Stimulated activated CD8-positive, alpha-beta memory T cell treated with anti-CD3 and anti-CD28 coated beads, Interleukin-7, amount 100 ng/mL, for 1 hour (primary cell): ENCODE results near the gene SLC22A7.
"Not testable (repeated sequence)": the region's sequence is repeated elsewhere in the genome, so short reads cannot be mapped to it uniquely, and the experiment has no call there.

ENCODE experiments used
- DNase-seq, 2 donors: peaks; one replicate each; pipeline ENCODE4 v3.0.0-alpha.2; 2020; ENCODE audit warnings: low read depth in 2 of 2

SLC22A7 gene

GRCh38 chr6:43302126-43302525 lies 4.1 kb downstream of the SLC22A7 start:
- DNase-seq = no peak

DNA sequence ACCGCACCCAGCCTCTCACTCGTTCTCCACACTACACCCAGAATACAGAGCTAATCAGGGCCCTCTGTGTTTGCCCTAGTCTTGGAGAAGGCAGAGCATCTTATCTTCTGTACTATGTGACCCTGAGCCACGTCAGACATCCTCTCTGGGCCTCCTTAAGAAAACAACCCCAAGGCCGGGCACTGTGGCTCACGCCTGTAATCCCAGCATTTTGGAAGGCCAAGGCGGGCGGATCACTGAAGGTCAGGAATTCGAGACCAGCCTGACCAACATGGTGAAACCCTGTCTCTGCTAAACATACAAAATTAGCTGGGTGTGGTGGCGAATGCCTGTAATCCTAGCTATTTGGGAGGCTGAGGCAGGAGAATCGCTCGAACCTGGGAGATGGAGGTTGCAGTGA lies 4.9 kb downstream of the SLC22A7 start:
- not testable (repeated sequence) for DNase-seq

DNA sequence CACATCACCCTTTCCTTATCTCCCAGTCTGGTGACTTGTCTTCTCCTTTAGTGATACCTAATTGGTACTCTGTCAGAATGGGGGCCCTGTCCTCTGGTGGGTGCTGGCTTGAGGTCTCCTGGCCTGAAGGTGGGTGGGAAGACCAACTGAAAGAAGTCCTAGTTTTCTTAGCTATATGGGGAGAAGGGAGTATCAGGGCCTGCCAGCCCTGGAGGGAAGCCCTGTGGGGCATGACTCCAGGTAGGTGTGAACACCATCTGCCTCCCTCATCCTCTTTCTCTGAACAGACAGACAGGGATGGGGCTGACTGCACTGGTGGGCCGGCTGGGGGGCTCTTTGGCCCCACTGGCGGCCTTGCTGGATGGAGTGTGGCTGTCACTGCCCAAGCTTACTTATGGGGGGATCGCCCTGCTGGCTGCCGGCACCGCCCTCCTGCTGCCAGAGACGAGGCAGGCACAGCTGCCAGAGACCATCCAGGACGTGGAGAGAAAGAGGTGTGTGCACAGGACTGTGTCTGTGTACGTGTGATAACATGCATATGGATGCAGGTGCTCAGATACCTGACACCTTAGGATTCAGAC lies 5.8 kb downstream of the SLC22A7 start:
- no peak for DNase-seq

GRCh38 chr6:43304361-43304760 lies 6.3 kb downstream of the SLC22A7 start:
- no peak for DNase-seq

- DNase-seq = no peak
Measured at GRCh38 chr6:43304882-43305281, 6.8 kb downstream of the SLC22A7 start.

DNA sequence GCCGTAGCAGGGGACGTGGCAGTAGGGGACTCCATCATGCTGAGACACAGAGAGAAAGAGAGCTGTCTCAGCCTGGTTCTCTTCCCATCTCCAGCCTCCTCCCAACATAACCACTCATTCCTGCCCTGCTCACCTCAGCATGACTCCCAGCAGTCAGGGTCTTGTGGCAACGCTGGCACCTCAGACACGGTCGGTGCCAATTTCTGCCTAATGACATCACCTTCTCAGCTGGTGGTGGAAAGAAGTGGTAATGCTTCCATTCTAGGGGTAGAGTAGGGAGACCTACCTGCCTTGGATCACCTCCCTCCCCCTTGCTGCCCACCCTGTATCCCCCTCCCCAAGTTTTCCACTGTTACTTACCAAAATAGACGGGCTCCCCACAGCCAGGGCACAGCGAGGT lies 8.0 kb downstream of the SLC22A7 start:
- DNase-seq = no peak

DNA sequence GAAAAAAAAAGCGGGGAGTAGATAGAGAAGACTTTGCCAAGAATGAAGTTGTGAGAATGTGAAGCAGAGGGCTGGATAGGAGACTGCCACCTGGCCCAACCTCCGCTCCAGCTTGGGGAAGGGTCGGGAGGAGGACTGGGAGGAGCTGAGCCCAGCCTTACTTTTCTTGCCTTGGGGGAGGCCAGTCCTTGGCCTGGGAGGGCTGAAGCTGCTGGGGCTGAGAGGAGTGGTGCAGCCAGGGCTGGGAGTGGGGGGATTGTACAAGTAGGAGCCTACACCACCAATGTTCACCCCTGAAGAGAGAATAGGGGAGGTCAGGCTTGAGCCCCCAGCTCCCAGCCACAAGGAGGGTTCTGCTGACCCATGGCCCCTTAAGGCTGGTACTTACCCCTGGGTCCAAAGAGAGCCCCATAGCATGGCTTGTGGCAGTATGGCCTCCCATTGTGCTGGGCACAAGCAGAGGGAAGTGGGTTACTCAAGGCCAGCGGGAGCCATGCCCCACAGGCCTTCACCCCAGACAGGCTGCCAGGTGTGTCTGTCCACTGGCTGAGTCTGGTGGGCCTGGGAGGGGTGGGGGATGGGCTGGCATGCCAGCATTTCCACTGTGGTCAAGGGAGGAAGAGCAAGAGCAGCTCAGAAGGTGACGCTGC lies 9.5 kb downstream of the SLC22A7 start:
- no peak for DNase-seq

DNA sequence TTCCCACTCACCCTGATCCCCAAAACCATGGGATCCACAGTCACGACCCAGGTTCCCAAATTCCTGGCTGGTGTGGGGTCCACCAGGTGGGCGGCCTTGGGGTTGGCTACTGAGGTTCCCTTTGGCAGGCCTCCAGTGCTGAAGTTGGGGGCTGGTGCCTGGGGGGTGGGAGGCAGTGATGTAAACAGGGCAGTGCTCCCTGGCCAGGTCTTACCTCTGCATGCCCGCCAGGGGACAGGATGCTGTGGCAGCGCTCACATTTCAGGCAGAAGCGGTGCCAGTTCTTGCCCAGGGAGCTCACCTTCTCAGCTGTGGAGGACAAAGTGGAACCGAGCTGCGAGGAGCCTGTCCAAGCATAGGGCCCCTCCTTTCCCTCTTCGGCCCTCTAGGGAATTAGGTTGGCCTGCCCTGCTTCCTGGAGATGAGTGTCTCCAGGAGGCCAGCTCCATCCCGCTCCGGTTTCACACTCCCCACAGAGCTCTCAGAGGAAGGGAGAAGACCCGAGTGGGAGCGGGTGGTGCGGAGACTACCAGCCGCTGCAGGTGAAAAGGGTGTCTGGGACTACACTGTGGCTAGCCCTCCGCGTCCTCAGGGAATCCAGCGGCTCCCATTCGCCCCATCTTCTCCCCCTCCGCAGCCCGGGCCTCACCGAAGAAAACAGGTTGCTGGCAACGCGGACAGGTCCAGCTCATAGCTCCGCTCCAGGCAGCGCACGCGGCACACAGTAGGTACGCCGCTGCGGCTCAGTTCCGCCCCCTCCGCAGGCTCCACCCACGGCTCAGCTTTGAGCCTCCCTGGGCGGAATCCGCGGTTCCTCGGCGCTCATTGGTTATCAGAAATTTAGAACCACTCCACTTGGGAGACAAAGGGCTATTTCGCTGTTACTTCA lies 10.3 kb downstream of the SLC22A7 start, which contains the start of gene CRIP3:
CRIP3 (minus strand) TSS at position 726 of the 889 bp plus-strand sequence; CDS start at position 692, 34 bp downstream.
- DNase-seq = peak; percentile 5 to 21

GRCh38 chr6:43308990-43309477 lies 11.0 kb downstream of the SLC22A7 start:
- no peak for DNase-seq

DNA sequence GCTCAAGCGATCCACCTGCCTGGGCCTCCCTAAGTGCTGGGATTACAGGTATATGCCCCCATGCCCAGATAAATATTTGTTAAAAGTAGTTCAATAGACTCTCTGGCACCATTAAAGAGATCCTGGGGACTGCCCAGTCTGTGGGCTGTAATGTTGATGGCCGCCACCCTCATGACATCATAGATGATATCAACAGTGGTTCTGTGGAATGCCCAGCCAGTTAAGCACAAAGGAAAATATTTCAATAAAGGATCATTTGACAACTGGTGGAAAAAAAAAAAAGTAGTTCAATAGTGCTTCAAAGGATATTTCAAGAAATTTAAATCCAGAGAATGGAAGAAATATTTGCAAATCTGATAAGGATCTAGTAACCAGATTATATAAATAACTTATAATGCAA lies 12.1 kb downstream of the SLC22A7 start:
- no peak for DNase-seq

DNA sequence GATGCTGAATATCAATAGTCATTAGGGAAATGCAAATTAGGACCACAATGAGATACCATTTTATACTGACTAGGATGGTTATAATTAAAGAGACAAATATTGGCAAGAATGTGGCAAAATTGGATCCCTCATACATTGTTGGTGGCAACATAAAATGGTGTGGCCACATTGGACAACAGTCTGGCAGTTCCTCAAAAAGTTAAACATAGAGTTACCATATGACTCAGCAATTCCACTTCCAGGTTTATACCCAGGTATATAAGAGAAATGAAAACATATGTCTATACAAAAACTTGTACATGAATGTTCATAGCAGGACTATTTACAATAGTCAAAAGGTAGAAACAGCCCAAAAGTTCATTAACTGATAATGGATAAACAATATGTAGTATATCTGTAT lies 12.6 kb downstream of the SLC22A7 start:
- DNase-seq = no peak

GRCh38 chr6:43311666-43312065 lies 13.6 kb downstream of the SLC22A7 start:
- DNase-seq = no peak

GRCh38 chr6:43313813-43314212 lies 15.8 kb downstream of the SLC22A7 start:
- DNase-seq = no peak

GRCh38 chr6:43318011-43318410 lies 20.0 kb downstream of the SLC22A7 start:
- no peak for DNase-seq

DNA sequence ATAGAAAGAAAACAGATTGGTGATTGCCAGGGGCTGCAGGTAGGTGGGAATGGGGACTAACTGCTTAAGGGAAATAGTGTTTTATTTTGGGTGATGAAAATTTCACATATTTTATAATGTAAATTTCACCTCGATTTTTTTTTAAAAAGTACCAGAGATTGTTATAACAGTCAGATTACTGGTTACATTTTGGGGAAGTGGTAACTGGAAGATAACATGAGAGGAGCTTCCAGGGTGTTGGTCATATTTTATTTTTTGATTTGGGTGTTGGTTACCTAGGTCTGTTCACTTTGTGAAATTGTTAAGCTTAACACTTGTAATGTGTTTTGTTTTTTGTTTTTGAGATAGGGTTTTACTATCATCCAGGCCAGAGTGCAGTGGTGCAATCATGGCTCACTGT lies 27.8 kb downstream of the SLC22A7 start:
- DNase-seq = no peak

DNA sequence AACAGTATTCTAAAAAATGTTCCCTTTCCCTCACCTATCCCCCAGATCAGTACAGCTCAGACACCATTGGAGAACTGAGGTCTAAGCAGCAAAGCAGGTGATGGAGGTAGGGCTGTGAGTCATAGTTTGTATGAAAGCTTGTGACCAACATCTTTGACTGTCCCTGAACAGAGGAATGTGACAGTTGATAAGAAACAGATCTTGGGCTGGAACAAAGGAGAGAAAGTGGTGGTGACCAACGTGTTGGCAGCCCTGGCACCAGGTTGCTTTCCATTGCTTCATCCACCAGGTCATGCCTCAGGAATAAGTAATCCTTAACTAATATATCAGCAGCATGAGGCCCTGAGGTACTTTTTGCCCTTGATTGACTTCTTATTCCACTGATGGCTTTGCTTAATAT lies 30.5 kb downstream of the SLC22A7 start:
- DNase-seq = no peak

- no peak for DNase-seq
Measured at GRCh38 chr6:43331470-43331869, 33.4 kb downstream of the SLC22A7 start.

DNA sequence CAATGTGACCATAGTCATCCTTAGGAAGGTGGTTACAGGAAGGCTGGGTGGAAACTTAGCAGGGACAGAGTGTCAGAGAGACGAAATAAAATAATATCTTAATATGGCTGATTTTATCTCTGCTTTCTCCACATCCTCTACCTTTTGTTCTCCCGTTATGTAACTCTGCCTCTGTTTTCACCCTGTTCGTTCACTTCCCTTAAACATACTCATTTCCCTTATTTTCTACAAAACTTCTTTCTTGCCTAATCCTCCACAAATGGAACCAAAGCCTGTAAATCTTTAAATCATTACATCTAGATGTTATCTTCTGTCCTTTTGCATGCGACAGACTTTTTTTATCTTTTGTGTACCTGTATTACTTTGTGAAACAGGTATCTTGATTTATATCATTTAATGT lies 33.8 kb downstream of the SLC22A7 start:
- no peak for DNase-seq

DNA sequence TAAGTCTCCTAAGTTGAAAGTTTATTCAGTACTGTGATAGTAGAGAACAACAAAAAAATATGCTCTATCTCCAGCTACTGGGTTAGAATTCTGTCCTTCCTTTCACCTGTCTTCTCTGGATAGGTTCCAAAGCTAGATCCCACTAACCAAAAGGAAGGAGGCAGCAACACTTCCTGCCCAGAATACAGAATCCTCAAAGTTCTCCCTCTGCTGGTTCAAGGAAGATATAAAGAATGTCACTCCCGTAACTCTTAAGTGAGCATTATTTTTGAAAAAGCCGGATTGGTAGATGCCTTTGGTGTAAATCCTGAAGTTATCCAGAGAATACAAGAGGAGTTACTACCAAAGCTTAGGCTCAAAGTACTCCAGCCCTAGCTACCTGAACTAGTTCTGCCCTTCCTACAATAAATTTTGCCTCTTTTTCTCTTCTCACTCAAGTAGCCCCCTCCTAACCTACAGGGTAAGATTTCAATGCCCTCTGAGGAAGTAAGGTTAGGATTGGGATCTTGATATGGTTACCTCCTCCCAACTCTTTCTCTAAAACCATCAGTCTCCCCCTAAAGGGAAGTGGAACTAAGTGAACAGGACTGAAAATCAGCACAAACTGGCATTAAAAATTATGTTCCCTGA lies 36.5 kb downstream of the SLC22A7 start:
- no peak for DNase-seq

DNA sequence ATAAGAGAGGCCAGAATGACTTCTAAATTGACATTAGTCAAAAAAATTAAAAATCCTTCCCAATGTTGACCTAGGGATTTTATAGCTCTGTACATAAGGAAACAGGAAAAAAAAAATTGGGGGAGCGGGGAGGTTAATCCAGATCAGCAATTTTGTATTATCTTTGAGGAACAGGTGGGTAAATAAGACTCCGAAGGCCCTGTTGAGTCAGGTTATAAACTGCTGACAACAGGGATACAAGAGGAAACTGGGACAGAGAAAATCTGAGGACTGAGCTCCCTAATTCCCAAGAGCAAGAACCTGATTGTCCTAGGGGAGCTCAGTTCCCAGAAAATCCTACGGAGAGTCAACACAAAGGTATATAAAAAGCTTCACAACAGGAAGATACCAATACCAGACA lies 37.4 kb downstream of the SLC22A7 start:
- no peak for DNase-seq

- no peak for DNase-seq
Measured at GRCh38 chr6:43336382-43336781, 38.3 kb downstream of the SLC22A7 start.

DNA sequence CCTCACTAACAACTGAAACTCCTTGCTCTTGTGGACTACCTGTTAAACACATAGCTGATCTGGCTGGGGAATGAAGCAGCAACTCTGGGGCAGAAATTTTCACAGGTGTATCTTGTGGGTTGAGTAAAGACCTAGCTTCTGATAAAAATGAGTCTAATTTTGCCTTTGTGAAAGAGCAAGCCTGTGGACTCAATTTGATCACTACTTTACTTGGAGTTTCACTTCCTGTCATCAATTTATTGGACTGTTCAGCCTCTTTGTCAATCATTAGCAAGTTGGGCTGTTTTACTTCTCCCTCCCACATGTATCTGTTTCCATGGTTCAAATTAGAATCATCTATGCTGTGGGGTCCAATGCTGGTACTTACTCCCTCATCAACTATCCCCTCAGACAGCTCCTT lies 40.2 kb downstream of the SLC22A7 start:
- no peak for DNase-seq
